Gastroesophageal sphincter (tissue), 3 donors: ENCODE results near the gene PRR23C.
"Not testable (repeated sequence)": the region's sequence is repeated elsewhere in the genome, so short reads cannot be mapped to it uniquely, and the experiment has no call there.

Experiments used
- POLR2AphosphoS5 ChIP-seq: sonication (generic); formaldehyde crosslinking; IDR thresholded peaks from one replicate; pipeline ENCODE4 v1.6.1; 2017; ENCODE audit warnings: antibody characterized with exemption
- TF ChIP-seq, protein P1 (sequence below), 4 experiments: fragments of 200-600 bp in 2 of 4; fragments of 450-650 bp in 2 of 4; sonication (generic) in 1 of 4; IDR thresholded peaks; one replicate each; pipeline ENCODE4 v1.5.1; 2017 to 2019; ENCODE audit warnings: antibody characterized with exemption in 4 of 4, mild to moderate bottlenecking in 2 of 4, moderate library complexity in 2 of 4

- TF ChIP-seq, protein P1, sequence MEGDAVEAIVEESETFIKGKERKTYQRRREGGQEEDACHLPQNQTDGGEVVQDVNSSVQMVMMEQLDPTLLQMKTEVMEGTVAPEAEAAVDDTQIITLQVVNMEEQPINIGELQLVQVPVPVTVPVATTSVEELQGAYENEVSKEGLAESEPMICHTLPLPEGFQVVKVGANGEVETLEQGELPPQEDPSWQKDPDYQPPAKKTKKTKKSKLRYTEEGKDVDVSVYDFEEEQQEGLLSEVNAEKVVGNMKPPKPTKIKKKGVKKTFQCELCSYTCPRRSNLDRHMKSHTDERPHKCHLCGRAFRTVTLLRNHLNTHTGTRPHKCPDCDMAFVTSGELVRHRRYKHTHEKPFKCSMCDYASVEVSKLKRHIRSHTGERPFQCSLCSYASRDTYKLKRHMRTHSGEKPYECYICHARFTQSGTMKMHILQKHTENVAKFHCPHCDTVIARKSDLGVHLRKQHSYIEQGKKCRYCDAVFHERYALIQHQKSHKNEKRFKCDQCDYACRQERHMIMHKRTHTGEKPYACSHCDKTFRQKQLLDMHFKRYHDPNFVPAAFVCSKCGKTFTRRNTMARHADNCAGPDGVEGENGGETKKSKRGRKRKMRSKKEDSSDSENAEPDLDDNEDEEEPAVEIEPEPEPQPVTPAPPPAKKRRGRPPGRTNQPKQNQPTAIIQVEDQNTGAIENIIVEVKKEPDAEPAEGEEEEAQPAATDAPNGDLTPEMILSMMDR (IDR thresholded peaks at IDR 0.05): not testable (repeated sequence)
- TF ChIP-seq POLR2AphosphoS5: not testable (repeated sequence)
These were observed 14.1 kb downstream of the PRR23C start for GRCh38 chr3:139030576-139030975.
